ENCODE measurements around the gene ATP11C.

Gene ATP11C

GRCh38 chrX:139803224-139803623, 129.6 kb downstream of the ATP11C start:
- no peak for DNase-seq (ENCODE audit: low spot score)

- DNase-seq (ENCODE audit: low spot score): no peak
These were observed 130.8 kb downstream of the ATP11C start for GRCh38 chrX:139802048-139802447.

- DNase-seq (ENCODE audit: low spot score): no peak
These were observed 131.4 kb downstream of the ATP11C start for GRCh38 chrX:139801397-139801813.

GRCh38 chrX:139798701-139799100, 134.2 kb downstream of the ATP11C start:
- DNase-seq (ENCODE audit: low spot score): no peak

GRCh38 chrX:139795196-139795595, 137.7 kb downstream of the ATP11C start:
- DNase-seq (ENCODE audit: low spot score): no peak

GRCh38 chrX:139787601-139788000, 145.3 kb downstream of the ATP11C start:
- DNase-seq (ENCODE audit: low spot score): no peak

DNA sequence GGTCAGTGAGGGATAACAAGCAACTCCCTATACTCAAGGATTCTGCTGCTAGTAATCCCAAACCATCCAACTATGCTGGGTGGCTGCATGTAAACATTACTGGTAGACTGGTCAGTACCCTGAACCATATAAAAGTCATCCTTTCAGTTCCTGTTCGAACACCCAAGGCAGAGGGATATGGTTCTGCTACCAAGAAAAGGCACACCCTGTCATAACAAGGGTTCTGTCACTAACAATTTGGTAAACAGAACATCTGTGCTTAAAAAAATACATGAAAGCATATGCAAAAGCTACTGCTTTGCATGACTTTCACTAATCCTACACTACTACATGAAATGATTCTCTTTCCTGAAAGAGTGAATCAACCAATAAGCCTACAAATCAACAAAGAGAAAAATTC, 148.0 kb downstream of the ATP11C start:
- no peak for DNase-seq (ENCODE audit: low spot score)

DNA sequence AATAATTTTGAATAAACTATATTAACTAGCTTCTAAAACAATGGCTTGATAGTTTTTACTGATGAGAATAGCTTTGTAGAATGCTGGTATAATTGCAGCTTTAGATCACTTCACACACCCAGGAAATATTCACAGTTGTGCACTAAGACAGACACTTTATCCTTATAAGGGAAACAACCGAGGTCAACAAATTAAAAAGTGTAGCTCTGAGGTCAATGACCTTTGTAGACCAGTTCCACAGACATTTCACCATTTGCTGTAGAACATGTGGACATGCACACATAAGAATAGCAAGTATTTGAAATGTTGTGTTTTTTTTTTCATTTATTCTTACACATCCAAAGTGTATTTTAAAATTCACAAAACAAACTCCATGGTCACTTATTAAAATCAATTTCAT, 148.9 kb downstream of the ATP11C start:
- DNase-seq (ENCODE audit: low spot score): no peak

DNA sequence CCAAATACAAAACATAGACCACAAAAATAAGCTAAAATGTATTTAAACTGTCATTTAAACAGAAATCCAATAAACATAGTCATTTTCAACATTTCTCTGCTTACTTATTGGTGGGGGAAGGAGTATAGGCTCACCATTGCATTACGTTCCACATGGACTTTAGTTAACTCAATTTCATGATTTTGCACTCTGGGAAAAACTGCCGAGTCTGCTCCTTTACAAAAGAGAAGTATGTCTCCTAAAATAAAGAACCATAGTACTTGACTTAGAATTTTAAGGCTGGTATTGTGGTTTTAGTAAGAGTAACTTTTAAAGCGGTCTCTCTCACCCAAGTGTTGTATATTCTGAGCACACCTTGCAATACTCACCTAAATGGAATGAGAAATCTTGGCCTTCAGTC, 149.8 kb downstream of the ATP11C start:
- no peak for DNase-seq (ENCODE audit: low spot score)

GRCh38 chrX:139776599-139776998, 156.3 kb downstream of the ATP11C start:
- DNase-seq (ENCODE audit: low spot score): no peak

GRCh38 chrX:139770366-139770765, 162.5 kb downstream of the ATP11C start:
- DNase-seq (ENCODE audit: low spot score): no peak

GRCh38 chrX:139766545-139766983, 166.3 kb downstream of the ATP11C start:
- DNase-seq (ENCODE audit: low spot score): no peak

DNA sequence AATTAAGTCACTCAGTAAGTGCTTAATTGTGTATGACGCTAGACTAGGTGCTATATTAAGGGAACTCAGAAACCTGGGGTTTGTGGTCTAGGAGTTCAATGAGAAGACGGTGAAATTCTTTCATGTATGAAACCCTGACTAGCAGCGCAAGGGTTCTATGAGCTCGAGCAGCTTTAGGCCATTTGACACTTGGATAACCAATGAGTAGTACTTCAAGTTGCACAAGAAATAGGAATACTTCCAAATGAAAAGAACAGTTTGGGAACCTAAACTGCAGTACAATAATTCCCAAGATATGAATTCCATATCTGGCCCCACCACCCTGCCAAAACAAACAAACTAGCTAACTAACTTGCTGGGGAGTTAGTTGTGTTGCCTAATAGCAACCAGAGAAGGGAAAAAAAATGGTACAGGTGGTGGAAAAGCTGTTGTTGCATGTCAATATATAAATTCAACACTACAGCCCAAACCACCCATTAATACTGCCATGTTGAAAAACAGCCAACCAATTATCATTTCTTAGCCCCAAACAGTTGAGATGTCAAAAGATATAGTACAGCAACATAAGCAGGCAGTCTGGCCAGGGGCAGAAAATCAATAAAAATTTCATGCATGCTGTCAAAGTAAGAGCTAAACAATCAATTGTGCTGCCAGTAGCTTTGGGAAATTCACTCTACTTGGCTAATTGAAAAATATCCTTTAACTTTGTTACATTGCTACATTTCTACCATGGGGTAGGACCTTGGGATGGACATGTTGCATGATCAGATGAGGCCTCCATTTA, 170.3 kb downstream of the ATP11C start:
- no peak for DNase-seq (ENCODE audit: low spot score)

GRCh38 chrX:139759637-139760036, 173.2 kb downstream of the ATP11C start:
- no peak for DNase-seq (ENCODE audit: low spot score)

DNA sequence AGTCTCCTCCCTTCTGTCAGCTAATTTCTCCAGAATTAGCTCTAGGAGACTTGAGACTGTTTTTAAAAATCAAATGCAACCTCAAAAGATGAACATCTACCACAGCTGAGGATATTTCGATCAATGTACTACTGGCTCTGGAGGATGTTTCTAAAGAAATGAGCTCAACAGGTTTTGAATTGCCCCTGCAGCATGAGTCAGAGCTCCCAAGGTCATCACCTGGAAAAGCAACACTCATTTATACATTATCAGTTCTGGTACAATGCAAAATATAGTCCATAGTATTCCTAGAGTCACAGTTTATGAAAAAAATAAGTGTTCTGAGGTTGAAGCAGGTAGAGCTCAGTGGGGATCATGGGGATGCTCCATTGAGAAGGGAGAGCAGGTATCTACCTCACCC, 174.0 kb downstream of the ATP11C start:
- DNase-seq (ENCODE audit: low spot score): no peak

GRCh38 chrX:139758250-139758649, 174.6 kb downstream of the ATP11C start:
- no peak for DNase-seq (ENCODE audit: low spot score)

DNA sequence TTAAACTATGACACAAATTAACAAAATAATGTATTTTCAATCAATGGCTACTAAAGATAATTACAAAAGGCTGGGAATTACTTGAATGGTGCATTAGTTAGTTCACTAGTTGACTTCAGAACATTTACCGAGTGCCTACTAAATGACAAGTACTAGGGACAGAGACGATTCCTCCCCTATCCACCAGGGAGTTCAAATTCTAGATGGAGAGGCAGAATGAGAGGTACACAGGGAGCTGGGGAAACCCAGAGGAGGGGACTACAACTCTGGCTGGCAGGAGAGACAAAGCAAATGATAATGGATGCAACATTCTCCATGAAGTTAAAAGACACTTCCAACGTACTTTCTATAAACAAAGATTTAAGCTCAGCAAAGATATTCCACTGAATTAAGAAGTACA, 181.8 kb downstream of the ATP11C start:
- DNase-seq (ENCODE audit: low spot score): no peak

DNA sequence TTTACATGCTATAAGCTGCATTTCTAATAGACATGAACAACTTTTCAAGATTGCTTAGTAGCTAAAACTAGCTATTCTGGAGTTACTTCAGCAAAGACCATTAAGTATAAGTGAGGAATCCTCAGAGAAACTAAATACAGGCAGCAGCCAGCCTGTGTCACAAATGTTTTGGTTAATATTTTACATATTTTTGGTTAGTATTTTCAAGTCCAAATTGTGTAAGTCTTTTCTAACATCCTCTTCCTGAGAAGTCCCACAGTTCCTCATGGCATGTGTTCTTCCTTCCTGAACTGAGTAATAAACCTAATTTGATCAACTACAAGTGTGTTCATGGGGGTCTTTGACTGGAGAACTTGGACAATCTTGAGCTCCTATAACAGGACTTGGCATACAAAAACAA, 182.5 kb downstream of the ATP11C start:
- DNase-seq (ENCODE audit: low spot score): no peak

DNA sequence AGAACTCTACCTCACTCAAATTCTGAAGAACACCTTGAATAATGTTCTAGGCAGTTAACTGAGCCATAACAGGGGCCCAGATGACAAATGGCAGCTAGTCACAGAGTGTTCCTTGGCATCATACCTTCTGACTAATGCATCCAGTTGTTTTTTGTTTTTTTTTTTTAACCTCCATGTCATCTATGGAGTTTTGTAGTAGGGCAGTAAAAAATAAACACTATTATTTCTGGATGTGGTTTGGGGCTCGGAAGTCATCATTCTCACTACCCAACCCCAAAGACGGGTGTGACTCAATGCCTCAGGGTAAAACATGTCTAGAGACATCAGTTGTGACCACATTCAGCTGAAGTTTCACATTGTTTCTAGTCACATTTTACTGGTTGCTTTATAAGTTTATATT, 193.7 kb downstream of the ATP11C start:
- DNase-seq (ENCODE audit: low spot score): peak; percentile 34

DNA sequence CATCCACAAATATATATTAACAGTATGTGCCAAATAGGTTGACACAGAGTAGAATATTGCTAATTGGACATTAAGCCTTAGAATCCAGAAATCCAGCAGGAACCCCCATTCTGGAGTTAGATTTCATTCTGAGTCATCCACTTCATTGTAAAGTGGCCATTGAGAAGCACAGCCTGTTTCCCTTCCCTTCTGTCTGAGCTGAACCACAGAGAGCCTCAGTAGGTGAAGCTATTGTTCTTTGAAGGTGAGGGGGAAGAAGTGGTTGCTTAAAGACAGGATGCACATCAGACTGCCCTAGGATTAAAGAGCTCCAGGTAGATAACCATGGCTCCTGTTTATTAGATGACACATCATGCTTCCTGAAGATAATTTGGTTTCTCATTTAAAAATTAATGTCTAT, 194.3 kb downstream of the ATP11C start:
- DNase-seq (ENCODE audit: low spot score): no peak

- DNase-seq (ENCODE audit: low spot score): no peak
These were observed 196.7 kb downstream of the ATP11C start for GRCh38 chrX:139736151-139736550.

- DNase-seq (ENCODE audit: low spot score): no peak
These were observed 197.9 kb downstream of the ATP11C start for GRCh38 chrX:139734996-139735395.

DNA sequence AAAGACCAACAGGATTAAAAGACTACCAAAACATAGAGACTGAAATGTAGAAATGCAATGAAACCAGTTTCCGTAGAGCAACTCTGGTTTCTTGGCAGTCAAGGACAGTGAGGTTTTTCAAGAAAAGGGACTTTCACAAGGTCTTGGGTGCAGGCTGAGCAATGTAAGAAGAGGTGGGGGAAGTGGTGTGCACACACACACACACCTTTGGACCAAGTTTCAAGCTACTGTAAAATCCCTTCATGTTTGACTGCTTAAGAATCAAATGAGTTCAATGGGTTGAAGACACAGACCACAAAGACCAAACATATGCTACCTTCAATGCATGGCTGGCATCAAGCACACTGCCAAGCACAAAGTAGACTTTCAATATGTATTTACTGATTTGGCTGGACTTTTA, 207.1 kb downstream of the ATP11C start:
- DNase-seq (ENCODE audit: low spot score): no peak

- DNase-seq (ENCODE audit: low spot score): no peak
These were observed 208.2 kb downstream of the ATP11C start for GRCh38 chrX:139724626-139725025.
